GM10266 (cell line): ENCODE measurements around the gene RPS3.

Source experiments
- DNase-seq: peaks from one replicate; pipeline ENCODE4 v3.0.0; 2012; ENCODE audit errors: extremely low spot score
- TF ChIP-seq, protein P1 (sequence below): IDR thresholded peaks from 2 replicates; pipeline ENCODE4 v1.5.1; 2012; ENCODE audit warnings: mild to moderate bottlenecking, low read depth; ENCODE audit not compliant: control insufficient read depth, insufficient read depth; ENCODE audit errors: missing control alignments

RPS3 gene

GRCh38 chr11:75428989-75429640 lies 29.8 kb downstream of the RPS3 start:
- DNase-seq, result no peak
- TF ChIP-seq, protein P1, sequence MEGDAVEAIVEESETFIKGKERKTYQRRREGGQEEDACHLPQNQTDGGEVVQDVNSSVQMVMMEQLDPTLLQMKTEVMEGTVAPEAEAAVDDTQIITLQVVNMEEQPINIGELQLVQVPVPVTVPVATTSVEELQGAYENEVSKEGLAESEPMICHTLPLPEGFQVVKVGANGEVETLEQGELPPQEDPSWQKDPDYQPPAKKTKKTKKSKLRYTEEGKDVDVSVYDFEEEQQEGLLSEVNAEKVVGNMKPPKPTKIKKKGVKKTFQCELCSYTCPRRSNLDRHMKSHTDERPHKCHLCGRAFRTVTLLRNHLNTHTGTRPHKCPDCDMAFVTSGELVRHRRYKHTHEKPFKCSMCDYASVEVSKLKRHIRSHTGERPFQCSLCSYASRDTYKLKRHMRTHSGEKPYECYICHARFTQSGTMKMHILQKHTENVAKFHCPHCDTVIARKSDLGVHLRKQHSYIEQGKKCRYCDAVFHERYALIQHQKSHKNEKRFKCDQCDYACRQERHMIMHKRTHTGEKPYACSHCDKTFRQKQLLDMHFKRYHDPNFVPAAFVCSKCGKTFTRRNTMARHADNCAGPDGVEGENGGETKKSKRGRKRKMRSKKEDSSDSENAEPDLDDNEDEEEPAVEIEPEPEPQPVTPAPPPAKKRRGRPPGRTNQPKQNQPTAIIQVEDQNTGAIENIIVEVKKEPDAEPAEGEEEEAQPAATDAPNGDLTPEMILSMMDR, result no peak

DNA sequence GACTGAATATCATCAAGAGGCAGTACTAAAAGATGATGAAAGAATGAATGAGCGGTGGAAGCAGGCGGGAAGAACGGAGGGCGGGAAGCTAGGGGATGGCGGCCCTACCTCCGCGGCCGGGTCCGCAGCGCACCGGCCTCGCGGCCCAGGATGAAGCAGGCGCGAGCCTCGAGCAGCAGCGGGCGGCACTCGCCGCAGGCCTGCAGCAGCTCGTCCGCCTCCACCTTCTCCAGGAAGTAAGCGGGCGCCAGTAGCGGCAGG lies 30.3 kb downstream of the RPS3 start:
- TF ChIP-seq, protein P1, result no peak
- DNase-seq, result no peak

GRCh38 chr11:75429902-75430713 lies 30.8 kb downstream of the RPS3 start:
- TF ChIP-seq, protein P1, result no peak
- peak; percentile 83 for DNase-seq

GRCh38 chr11:75430714-75431532 lies 31.6 kb downstream of the RPS3 start:
- TF ChIP-seq, protein P1, result no peak
- no peak for DNase-seq

GRCh38 chr11:75431533-75432525 lies 32.5 kb downstream of the RPS3 start:
- TF ChIP-seq, protein P1, result no peak
- DNase-seq, result no peak

- TF ChIP-seq, protein P1, result no peak
- DNase-seq, result no peak
Observed at GRCh38 chr11:75432911-75433321, 33.6 kb downstream of the RPS3 start, which contains the start of gene KLHL35. Gene KLHL35, minus strand, starts transcription at chr11:75433203. Its CDS starts 2,574 bp downstream, at chr11:75430629.
